H9 (cell line): Measurements from ENCODE around the gene MUSK. TPM values are rescaled to one million over a fixed set of nuclear protein-coding genes. Genes with fewer than 3 reads are reported as not detected.

Experiments used
- DNase-seq: peaks from one replicate; pipeline ENCODE4 v3.0.0-alpha.2; 2017
- H2AFZ ChIP-seq: one replicate; pipeline ENCODE4 v1.6.1; 2013; ENCODE audit warnings: mild to moderate bottlenecking, low read length, control low read depth, moderate library complexity
- H2AK5ac ChIP-seq: 2 replicates; pipeline ENCODE4 v1.6.1; 2013; ENCODE audit warnings: low read length, control low read depth, mixed read lengths; ENCODE audit not compliant: insufficient read length
- H2BK120ac ChIP-seq: one replicate; pipeline ENCODE4 v1.6.1; 2013; ENCODE audit warnings: low read depth, mild to moderate bottlenecking, low read length, control low read depth, inconsistent platforms; ENCODE audit not compliant: poor library complexity, severe bottlenecking
- H2BK12ac ChIP-seq: 2 replicates; pipeline ENCODE4 v1.6.1; 2013; ENCODE audit warnings: low read length, control low read depth, mixed read lengths, low read depth; ENCODE audit not compliant: insufficient read length
- H2BK15ac ChIP-seq: 2 replicates; pipeline ENCODE4 v1.6.1; 2013; ENCODE audit warnings: low read depth, low read length, control low read depth
- H2BK20ac ChIP-seq: one replicate; pipeline ENCODE4 v1.6.1; 2013; ENCODE audit warnings: low read depth, mild to moderate bottlenecking, low read length, control low read depth, inconsistent platforms; ENCODE audit not compliant: poor library complexity, severe bottlenecking
- H2BK5ac ChIP-seq: 2 replicates; pipeline ENCODE4 v1.6.1; 2013; ENCODE audit warnings: low read length, control low read depth, mixed read lengths; ENCODE audit not compliant: insufficient read length
- H3K14ac ChIP-seq: 2 replicates; pipeline ENCODE4 v1.6.1; 2013; ENCODE audit warnings: low read length, control low read depth; ENCODE audit not compliant: insufficient read depth
- H3K18ac ChIP-seq: 2 replicates; pipeline ENCODE4 v1.6.1; 2013; ENCODE audit warnings: low read depth, mild to moderate bottlenecking, mixed read lengths, low read length, control low read depth; ENCODE audit not compliant: insufficient read length
- H3K23ac ChIP-seq: 2 replicates; pipeline ENCODE4 v1.6.1; 2013; ENCODE audit warnings: low read length, control low read depth, mixed read lengths, low read depth; ENCODE audit not compliant: insufficient read length
- H3K23me2 ChIP-seq: 2 replicates; pipeline ENCODE4 v1.6.1; 2013; ENCODE audit warnings: low read depth, mild to moderate bottlenecking, mixed read lengths, low read length, control low read depth; ENCODE audit not compliant: insufficient read length, poor library complexity, severe bottlenecking
- H3K27ac ChIP-seq: 2 replicates; pipeline ENCODE4 v1.5.1; 2013; ENCODE audit warnings: low read length, control low read depth, mixed read lengths, low read depth; ENCODE audit not compliant: insufficient read length
- H3K27me3 ChIP-seq: 2 replicates; pipeline ENCODE4 v1.6.1; 2013; ENCODE audit warnings: low read length, control low read depth, inconsistent platforms; ENCODE audit not compliant: insufficient read depth
- H3K4ac ChIP-seq: 2 replicates; pipeline ENCODE4 v1.6.1; 2013; ENCODE audit warnings: low read depth, mild to moderate bottlenecking, control low read depth, inconsistent platforms, low read length, moderate library complexity
- H3K4me1 ChIP-seq: 2 replicates; pipeline ENCODE4 v1.6.1; 2013; ENCODE audit warnings: low read length, control low read depth, inconsistent platforms; ENCODE audit not compliant: insufficient read depth
- H3K4me2 ChIP-seq: 2 replicates; pipeline ENCODE4 v1.6.1; 2013; ENCODE audit warnings: low read length, control low read depth, mixed read lengths; ENCODE audit not compliant: insufficient read length, insufficient read depth
- H3K56ac ChIP-seq: 2 replicates; pipeline ENCODE4 v1.6.1; 2013; ENCODE audit warnings: low read depth, mild to moderate bottlenecking, mixed read lengths, low read length, control low read depth; ENCODE audit not compliant: insufficient read length
- H3K79me1 ChIP-seq: 2 replicates; pipeline ENCODE4 v1.6.1; 2013; ENCODE audit warnings: low read depth, mild to moderate bottlenecking, moderate library complexity, low read length, control low read depth, inconsistent platforms; ENCODE audit not compliant: insufficient read depth, poor library complexity, severe bottlenecking
- H3K79me2 ChIP-seq: 2 replicates; pipeline ENCODE4 v1.6.1; 2013; ENCODE audit warnings: low read length, control low read depth, inconsistent platforms; ENCODE audit not compliant: insufficient read depth
- H3K9ac ChIP-seq: 2 replicates; pipeline ENCODE4 v1.6.1; 2013; ENCODE audit warnings: low read length, control low read depth, mixed read lengths; ENCODE audit not compliant: insufficient read length; ENCODE audit errors: extremely low read depth
- H3K9me3 ChIP-seq: one replicate; pipeline ENCODE4 v1.6.1; 2013; ENCODE audit warnings: low read depth, low read length, inconsistent platforms; ENCODE audit not compliant: control insufficient read depth
- H3T11ph ChIP-seq: one replicate; pipeline ENCODE4 v1.6.1; 2013; ENCODE audit warnings: mild to moderate bottlenecking, low read length, control low read depth, inconsistent platforms
- H4K20me1 ChIP-seq: one replicate; pipeline ENCODE4 v1.6.1; 2013; ENCODE audit not compliant: control insufficient read depth, insufficient read length, insufficient read depth
- H4K5ac ChIP-seq: 2 replicates; pipeline ENCODE4 v1.6.1; 2013; ENCODE audit warnings: low read depth, mild to moderate bottlenecking, mixed read lengths, low read length, control low read depth; ENCODE audit not compliant: insufficient read length
- H4K8ac ChIP-seq: replicated peaks from 2 replicates; pipeline ENCODE4 v1.6.1; 2013; ENCODE audit warnings: low read length, control low read depth, mixed read lengths, low read depth; ENCODE audit not compliant: insufficient read length
- H4K91ac ChIP-seq: 2 replicates; pipeline ENCODE4 v1.6.1; 2013; ENCODE audit warnings: low read depth, mild to moderate bottlenecking, moderate library complexity, mixed read lengths, low read length, control low read depth; ENCODE audit not compliant: insufficient read length
- H3K27ac Mint-ChIP-seq, 3 experiments: 2 replicates in 2 of 3; 3 replicates in 1 of 3; pipeline ENCODE4 v1.8.0; 2020 to 2021; ENCODE audit warnings: mixed read lengths in 3 of 3, mild to moderate bottlenecking in 1 of 3, moderate library complexity in 1 of 3
- H3K27me3 Mint-ChIP-seq: 2 replicates; pipeline ENCODE4 v1.8.0; 2021; ENCODE audit warnings: low read depth, mild to moderate bottlenecking, moderate library complexity, mixed read lengths
- H3K36me3 Mint-ChIP-seq, 3 experiments: 2 replicates in 2 of 3; 3 replicates in 1 of 3; pipeline ENCODE4 v1.8.0; 2020 to 2021; ENCODE audit warnings: low read depth in 3 of 3, mixed read lengths in 3 of 3; ENCODE audit not compliant: insufficient read depth in 1 of 3
- H3K4me1 Mint-ChIP-seq, 2 experiments: 2 replicates each; pipeline ENCODE4 v1.8.0; 2020; ENCODE audit warnings: mixed read lengths in 2 of 2
- H3K4me3 Mint-ChIP-seq, 2 experiments: 2 replicates in 1 of 2; 3 replicates in 1 of 2; pipeline ENCODE4 v1.8.0; 2020 to 2021; ENCODE audit warnings: mild to moderate bottlenecking in 2 of 2, mixed read lengths in 2 of 2, moderate library complexity in 1 of 2
- H3K9me3 Mint-ChIP-seq, 2 experiments: 2 replicates in 1 of 2; 3 replicates in 1 of 2; pipeline ENCODE4 v1.8.0; 2020; ENCODE audit warnings: mild to moderate bottlenecking in 2 of 2, mixed read lengths in 2 of 2, moderate library complexity in 1 of 2
- CTCF ChIP-seq: fragments of 200-600 bp; sonication (generic); conservative IDR thresholded peaks from 3 replicates; pipeline ENCODE4 v1.8.0; 2021; ENCODE audit warnings: antibody characterized with exemption, mild to moderate bottlenecking
- WGBS: extraction: QIAGEN DNeasy Blood & Tissue Kit; methylation state at CpG from one replicate; pipeline ENCODE4 v1.1.7; 2013; ENCODE audit warnings: missing lambda C conversion rate, low lambda C conversion rate, mixed read lengths; ENCODE audit not compliant: insufficient read length; ENCODE audit errors: extremely low coverage; 5-methylcytosine and 5-hydroxymethylcytosine counted together
- total RNA-seq: library from RNA; stranded (reverse); gene quantifications from 2 replicates; pipeline ENCODE4 v1.2.1, GENCODE V29; 2021

Gene MUSK
- total RNA-seq, 1 experiment from 2014 or later = not detected

GRCh38 chr9:110842169-110842568 is 173.6 kb downstream of the MUSK start:
- H2AK5ac ChIP-seq = no peak overlapping the region
- H3K4ac ChIP-seq = no peak overlapping the region
- no peaks in the 10 kb centered on the region for H3K27me3 ChIP-seq
- H4K20me1 ChIP-seq = no peaks in the 10 kb centered on the region
- H3K79me2 ChIP-seq = no peaks in the 10 kb centered on the region
- no peak overlapping the region for H3K23ac ChIP-seq
- H3K9me3 ChIP-seq = no peaks in the 10 kb centered on the region
- no peaks in the 10 kb centered on the region for H3K9me3 Mint-ChIP-seq
- no peaks in the 10 kb centered on the region for H3K4me1 Mint-ChIP-seq
- no peak overlapping the region for H3K56ac ChIP-seq
- no peak overlapping the region for H2BK120ac ChIP-seq
- no peak overlapping the region for H3K27ac Mint-ChIP-seq
- no peak overlapping the region for H4K91ac ChIP-seq
- H2BK15ac ChIP-seq = no peak overlapping the region
- peak; percentile 36 for DNase-seq
- no peak overlapping the region for H2BK20ac ChIP-seq
- H2BK12ac ChIP-seq = no peak overlapping the region
- no peaks in the 10 kb centered on the region for H3K79me1 ChIP-seq
- H3K4me1 ChIP-seq = no peaks in the 10 kb centered on the region
- no peak overlapping the region for H3K4me2 ChIP-seq
- no peak overlapping the region for H3K9ac ChIP-seq
- H3K23me2 ChIP-seq = no peaks in the 10 kb centered on the region
- H2AFZ ChIP-seq = no peak overlapping the region
- H3K14ac ChIP-seq = no peak overlapping the region
- H3K36me3 Mint-ChIP-seq = no peaks in the 10 kb centered on the region
- H3K27ac ChIP-seq = no peak overlapping the region
- no peak overlapping the region for H4K5ac ChIP-seq
- WGBS = no CpG with 5 or more reads among the region's 9 CpGs
- TF ChIP-seq CTCF = peak; percentile 46
- no peaks in the 10 kb centered on the region for H3K27me3 Mint-ChIP-seq
- no peak overlapping the region for H3K4me3 Mint-ChIP-seq
- H3K18ac ChIP-seq = no peak overlapping the region
- no peak overlapping the region for H2BK5ac ChIP-seq
- no peak overlapping the region for H4K8ac ChIP-seq
- no peak overlapping the region for H3T11ph ChIP-seq
